Mucosa of descending colon (tissue), 3 donors: ENCODE data around the gene MCC. TPM values are rescaled to one million over a fixed set of nuclear protein-coding genes. Genes with fewer than 3 reads are reported as not detected.
"Not testable (repeated sequence)": the region's sequence is repeated elsewhere in the genome, so short reads cannot be mapped to it uniquely, and the experiment has no call there.

Experiments used
- ATAC-seq: fragments of 200-7000 bp; cut with Tn5 transposase; one replicate; pipeline ENCODE4 v1.9.1; 2020; ENCODE audit warnings: mild to moderate bottlenecking, moderate library complexity
- DNase-seq, 3 donors: peaks; one replicate each; pipeline ENCODE4 v3.0.0-alpha.2; 2020
- H3K36me3 ChIP-seq: fragments of 200-600 bp; one replicate; pipeline ENCODE4 v1.8.0; 2021; ENCODE audit warnings: low read depth, mild to moderate bottlenecking
- H3K4me1 ChIP-seq: fragments of 200-600 bp; one replicate; pipeline ENCODE4 v1.8.0; 2021; ENCODE audit warnings: low read depth, mild to moderate bottlenecking
- H3K4me3 ChIP-seq: fragments of 200-600 bp; one replicate; pipeline ENCODE4 v1.8.0; 2021; ENCODE audit warnings: mild to moderate bottlenecking
- H3K9me3 ChIP-seq: fragments of 200-600 bp; one replicate; pipeline ENCODE4 v1.8.0; 2021; ENCODE audit warnings: mild to moderate bottlenecking
- CTCF ChIP-seq: fragments of 200-600 bp; IDR thresholded peaks from one replicate; pipeline ENCODE4 v1.8.0; 2022; ENCODE audit warnings: antibody characterized with exemption, mild to moderate bottlenecking
- intact Hi-C, 2 donors: fragments of 100-400 bp; cut with DNase I in 1 of 2; cut with micrococcal nuclease in 1 of 2; formaldehyde crosslinking; loops; one replicate each; pipeline versions ENCODE4 v1.11.0 to v1.11.1; 2022; cut with DNase I, micrococcal nuclease
- total RNA-seq, 3 donors: library from RNA; stranded (reverse); fragmentation: NEBNext Ultra II Directional in 2 of 3; extraction: Animal tissue kit (Norgen Biotek cat#: 25700) in 2 of 3; gene quantifications; one replicate each; pipeline versions ENCODE4 v1.2.1 to v1.2.4, GENCODE V29; 2021 to 2023
- donor health status: DM: no; HTN: no; CAD: no; lungs with moderate emphysema.
- donor health status: DM: no; HTN: no; CAD: no.
- donor health status: DM: no; HTN: yes; CAD: no.

The MCC gene
- total RNA-seq, 3 donors from 2014 or later, result 1.5 to 7.4 (median 4.4) TPM

GRCh38 chr5:113084402-113085083 is 403.7 kb downstream of the MCC start:
- Histone ChIP-seq H3K4me1 (no peaks in the 10 kb centered on the region), H3K9me3 (no peaks in the 10 kb centered on the region), H3K4me3 (no peak overlapping the region), H3K36me3 (no peaks in the 10 kb centered on the region)
- DNase-seq (no peak), ATAC-seq (no peak)
- intact Hi-C loops, result no loop called here
- TF ChIP-seq CTCF, result no peak

- Histone ChIP-seq H3K36me3 (no peaks in the 10 kb centered on the region), H3K4me3 (no peak overlapping the region), H3K9me3 (no peaks in the 10 kb centered on the region), H3K4me1 (no peaks in the 10 kb centered on the region)
- ATAC-seq (no peak), DNase-seq (no peak)
- TF ChIP-seq CTCF, result no peak
- intact Hi-C loops, result no loop called here
Measured at GRCh38 chr5:113083481-113083880, 404.8 kb downstream of the MCC start.

GRCh38 chr5:113082547-113082905 is 405.7 kb downstream of the MCC start:
- Histone ChIP-seq H3K4me3 (no peak overlapping the region), H3K9me3 (no peaks in the 10 kb centered on the region), H3K4me1 (no peaks in the 10 kb centered on the region), H3K36me3 (no peaks in the 10 kb centered on the region)
- intact Hi-C loops, result no loop called here
- no peak for ATAC-seq
- DNase-seq, result no peak
- TF ChIP-seq CTCF, result no peak

- Histone ChIP-seq H3K4me1 (no peaks in the 10 kb centered on the region), H3K36me3 (no peaks in the 10 kb centered on the region), H3K9me3 (no peaks in the 10 kb centered on the region), H3K4me3 (no peak overlapping the region)
- no peak for TF ChIP-seq CTCF
- DNase-seq, result no peak
- intact Hi-C loops, result no loop called here
- no peak for ATAC-seq
Measured at GRCh38 chr5:113081881-113082546, 406.2 kb downstream of the MCC start.

GRCh38 chr5:113081091-113081839 is 407.0 kb downstream of the MCC start:
- DNase-seq (no peak), ATAC-seq (no peak)
- H3K4me3 ChIP-seq, result no peak overlapping the region
- intact Hi-C loops, result no loop called here
- H3K9me3 ChIP-seq, result no peaks in the 10 kb centered on the region
- no peak for TF ChIP-seq CTCF
- no peaks in the 10 kb centered on the region for H3K4me1 ChIP-seq
- H3K36me3 ChIP-seq, result no peaks in the 10 kb centered on the region

GRCh38 chr5:113076649-113077048 is 411.6 kb downstream of the MCC start:
- H3K4me3 ChIP-seq, H3K9me3 ChIP-seq, H3K4me1 ChIP-seq, DNase-seq, ATAC-seq, H3K36me3 ChIP-seq, intact Hi-C loops: not testable (repeated sequence)
